ENCODE data around the gene MEIOSIN. TPM values are rescaled to one million over a fixed set of nuclear protein-coding genes. Genes with fewer than 3 reads are reported as not detected.
A peak's percentile ranks its signal among the peaks of the same experiment; 100 is the strongest.

MEIOSIN gene
- total and polyA plus RNA-seq, 4 experiments from 2014 or later, result not detected

DNA sequence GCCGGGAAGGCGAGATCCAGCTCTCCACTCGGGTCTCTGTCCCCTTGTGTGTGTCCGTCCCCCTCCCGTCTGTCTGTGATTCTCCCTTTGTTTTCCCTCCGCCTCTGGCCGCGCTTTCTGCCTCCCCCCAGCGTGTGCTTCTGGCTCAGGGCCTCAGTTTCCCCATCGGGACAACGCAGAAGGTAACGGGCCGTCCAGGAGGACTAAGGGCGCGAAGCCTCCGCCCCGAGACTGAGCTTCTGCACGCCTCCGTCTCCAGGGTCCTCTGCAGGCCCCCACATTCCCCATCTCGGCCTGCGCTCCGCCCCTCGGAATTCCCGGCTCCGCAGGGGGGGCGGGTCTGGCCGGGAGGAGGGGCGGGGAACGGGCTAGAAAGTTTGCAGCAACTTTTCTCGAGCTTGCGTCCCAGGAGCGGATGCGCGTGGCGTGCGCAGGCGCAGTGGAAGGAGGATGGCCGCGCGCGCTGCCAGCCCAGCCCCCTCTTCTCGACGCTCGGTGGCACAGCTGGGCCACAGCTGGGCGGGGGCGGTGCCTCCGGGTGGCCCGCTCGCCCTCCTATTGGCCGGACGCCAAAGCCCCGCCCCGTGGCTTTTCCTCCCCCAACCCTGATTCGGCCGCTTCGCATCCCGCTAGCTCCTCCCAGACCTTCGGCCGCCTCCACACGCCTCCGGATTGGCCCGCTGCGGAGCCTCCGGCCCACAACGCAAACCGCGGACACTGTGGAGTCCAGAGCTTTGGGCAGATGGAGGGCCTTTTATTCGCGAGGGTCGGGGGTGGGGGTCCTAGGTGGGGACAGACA is 35.9 kb downstream of the MEIOSIN start, which contains the start of gene SIX5:
Gene SIX5 (minus strand): TSS at position 269 of the 799 bp plus-strand sequence. CDS start 408 bp downstream, outside the sequence.
- CTCF ChIA-PET (ENCODE audit: partially characterized antibody), result interaction anchor here (0.6 to 5.3 kb wide), 20 partner anchors 8 to 970 kb away, joined by 3 to 238 read pairs (median 4); partner anchors contain the start of genes CCDC61, DMPK, DMWD and FBXO46
- peak within 1 kb of the TSS; percentile 84 to 92 (median 86) for H3K4me3 Mint-ChIP-seq
- no peaks in the 10 kb centered on the region for H3K27me3 ChIP-seq (ENCODE audit: insufficient read depth, low read length)
- intact Hi-C loops (cut with micrococcal nuclease), result loop anchor here (1.0 to 5.0 kb wide), 3 partner anchors 39 to 126 kb away; partner anchors contain the start of gene FBXO46
- no peaks in the 10 kb centered on the region for H3K36me3 ChIP-seq (ENCODE audit: insufficient read depth, low read length)
- H3K27ac Mint-ChIP-seq, result peak within 1 kb of the TSS; percentile 85 to 95 (median 92)
- peak within 1 kb of the TSS; percentile 71 to 73 for H3K4me3 ChIP-seq (ENCODE audit: low read length in 2 of 2)
- H3K9me3 ChIP-seq (ENCODE audit: control insufficient read depth in 1 of 2, low read length in 2 of 2), result no peaks in the 10 kb centered on the region
- peaks cover 22% of the 10 kb centered on the region for H3K4me1 ChIP-seq (ENCODE audit: insufficient read depth, low read length)
- peak within 1 kb of the TSS; percentile 47 for H3K27ac ChIP-seq (ENCODE audit: low read depth, low read length)
- peaks cover 1 to 14% of the 10 kb centered on the region in 2 donors for H3K27me3 Mint-ChIP-seq
- peaks cover 1 to 30% (median 5%) of the 10 kb centered on the region in 4 donors for H3K4me1 Mint-ChIP-seq
- peaks cover 0 to 4% of the 10 kb centered on the region in 2 donors for H3K36me3 Mint-ChIP-seq
- DNase-seq, result peak; percentile 88 to 93 (median 92)
- POLR2A ChIA-PET (ENCODE audit: partially characterized antibody), result interaction anchor here (0.7 to 6.9 kb wide), 17 partner anchors 10 to 330 kb away, joined by 3 to 84 read pairs (median 9); partner anchors contain the start of genes DMPK, DMWD, FBXO46 and IRF2BP1
- H3K9me3 Mint-ChIP-seq, result peaks cover 0 to 3% (median 0%) of the 10 kb centered on the region in 8 donors

DNA sequence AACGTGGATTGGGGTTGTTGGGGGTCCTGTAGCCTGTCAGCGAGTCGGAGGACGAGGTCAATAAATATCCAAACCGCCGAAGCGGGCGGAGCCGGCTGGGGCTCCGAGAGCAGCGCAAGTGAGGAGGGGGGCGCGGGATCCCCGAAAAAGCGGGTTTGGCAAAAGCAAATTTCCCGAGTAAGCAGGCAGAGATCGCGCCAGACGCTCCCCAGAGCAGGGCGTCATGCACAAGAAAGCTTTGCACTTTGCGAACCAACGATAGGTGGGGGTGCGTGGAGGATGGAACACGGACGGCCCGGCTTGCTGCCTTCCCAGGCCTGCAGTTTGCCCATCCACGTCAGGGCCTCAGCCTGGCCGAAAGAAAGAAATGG is 36.6 kb downstream of the MEIOSIN start:
- DNase-seq, result peak in 4 of 5 donors; percentile 79 to 86 (median 82)
- Mint-ChIP-seq H3K4me3 (peak overlapping the region; percentile 84 to 92 (median 86)), H3K27ac (peak overlapping the region; percentile 85 to 95 (median 92)), H3K4me1 (peaks cover 1 to 30% (median 5%) of the 10 kb centered on the region in 4 donors), H3K9me3 (peaks cover 0 to 3% (median 0%) of the 10 kb centered on the region in 8 donors), H3K27me3 (peaks cover 1 to 10% of the 10 kb centered on the region in 2 donors), H3K36me3 (peaks cover 0 to 4% of the 10 kb centered on the region in 2 donors)
- H3K27me3 ChIP-seq (ENCODE audit: insufficient read depth, low read length), result no peaks in the 10 kb centered on the region
- H3K4me1 ChIP-seq (ENCODE audit: insufficient read depth, low read length), result peaks cover 22% of the 10 kb centered on the region
- H3K9me3 ChIP-seq (ENCODE audit: control insufficient read depth in 1 of 2, low read length in 2 of 2), result no peaks in the 10 kb centered on the region
- H3K27ac ChIP-seq (ENCODE audit: low read depth, low read length), result peak overlapping the region; percentile 15
- intact Hi-C loops (cut with micrococcal nuclease), result loop anchor here (1.0 to 5.0 kb wide), 11 partner anchors 9 to 247 kb away; partner anchors contain the start of genes DMWD, FBXO46, IRF2BP1 and QPCTL
- ChIA-PET CTCF (ENCODE audit: partially characterized antibody) (interaction anchor here (0.6 to 5.3 kb wide), 16 partner anchors 9 to 971 kb away, joined by 3 to 238 read pairs (median 6); partner anchors contain the start of genes DMPK, DMWD, FBXO46 and IRF2BP1), POLR2A (ENCODE audit: partially characterized antibody) (interaction anchor here (0.9 to 6.9 kb wide), 16 partner anchors 10 to 331 kb away, joined by 3 to 84 read pairs (median 8); partner anchors contain the start of genes DMPK, DMWD, FBXO46 and IRF2BP1)
- H3K4me3 ChIP-seq (ENCODE audit: low read length in 2 of 2), result peak overlapping the region; percentile 57 to 71
- H3K36me3 ChIP-seq (ENCODE audit: insufficient read depth, low read length), result no peaks in the 10 kb centered on the region

DNA sequence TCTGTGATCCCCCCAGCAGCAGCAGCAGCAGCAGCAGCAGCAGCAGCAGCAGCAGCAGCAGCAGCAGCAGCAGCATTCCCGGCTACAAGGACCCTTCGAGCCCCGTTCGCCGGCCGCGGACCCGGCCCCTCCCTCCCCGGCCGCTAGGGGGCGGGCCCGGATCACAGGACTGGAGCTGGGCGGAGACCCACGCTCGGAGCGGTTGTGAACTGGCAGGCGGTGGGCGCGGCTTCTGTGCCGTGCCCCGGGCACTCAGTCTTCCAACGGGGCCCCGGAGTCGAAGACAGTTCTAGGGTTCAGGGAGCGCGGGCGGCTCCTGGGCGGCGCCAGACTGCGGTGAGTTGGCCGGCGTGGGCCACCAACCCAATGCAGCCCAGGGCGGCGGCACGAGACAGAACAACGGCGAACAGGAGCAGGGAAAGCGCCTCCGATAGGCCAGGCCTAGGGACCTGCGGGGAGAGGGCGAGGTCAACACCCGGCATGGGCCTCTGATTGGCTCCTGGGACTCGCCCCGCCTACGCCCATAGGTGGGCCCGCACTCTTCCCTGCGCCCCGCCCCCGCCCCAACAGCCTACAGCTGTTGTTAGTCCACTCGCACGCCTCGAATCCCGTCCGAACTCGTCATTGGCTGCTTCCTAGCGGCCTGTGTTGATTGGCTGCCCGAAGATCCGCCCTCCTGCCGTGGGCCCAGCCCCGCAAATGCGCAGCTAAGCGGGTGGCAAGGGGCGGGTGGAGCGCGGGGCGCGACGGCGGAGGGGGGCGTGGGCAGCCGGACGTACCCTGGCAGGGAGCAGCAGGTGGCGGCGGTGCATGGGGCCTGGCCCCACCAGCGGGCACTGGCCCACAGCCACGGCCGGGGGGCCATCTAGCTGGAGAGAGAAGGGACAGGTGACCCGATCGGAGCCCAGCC is 37.2 kb downstream of the MEIOSIN start:
- H3K27me3 Mint-ChIP-seq, result peaks cover 1 to 6% of the 10 kb centered on the region in 2 donors
- Histone ChIP-seq H3K27ac (ENCODE audit: low read depth, low read length) (peak overlapping the region; percentile 15), H3K9me3 (ENCODE audit: control insufficient read depth in 1 of 2, low read length in 2 of 2) (no peaks in the 10 kb centered on the region), H3K4me1 (ENCODE audit: insufficient read depth, low read length) (peaks cover 22% of the 10 kb centered on the region), H3K36me3 (ENCODE audit: insufficient read depth, low read length) (no peaks in the 10 kb centered on the region), H3K4me3 (ENCODE audit: low read length in 2 of 2) (peak overlapping the region; percentile 57 to 71), H3K27me3 (ENCODE audit: insufficient read depth, low read length) (no peaks in the 10 kb centered on the region)
- CTCF ChIA-PET (ENCODE audit: partially characterized antibody), result interaction anchor here (0.6 to 5.3 kb wide), 13 partner anchors 9 to 317 kb away, joined by 3 to 238 read pairs (median 5); partner anchors contain the start of genes DMPK, DMWD, IRF2BP1 and SYMPK
- DNase-seq, result peak; percentile 89 to 93 (median 91)
- peaks cover 1 to 30% (median 5%) of the 10 kb centered on the region in 4 donors for H3K4me1 Mint-ChIP-seq
- H3K27ac Mint-ChIP-seq, result peak overlapping the region; percentile 61 to 94 (median 88)
- POLR2A ChIA-PET (ENCODE audit: partially characterized antibody), result interaction anchor here (0.9 to 6.9 kb wide), 14 partner anchors 9 to 131 kb away, joined by 3 to 84 read pairs (median 10); partner anchors contain the start of genes DMPK, DMWD, FBXO46 and IRF2BP1
- intact Hi-C loops (cut with micrococcal nuclease), result loop anchor here (1.0 to 5.0 kb wide), 8 partner anchors 9 to 247 kb away; partner anchors contain the start of genes DMWD, IRF2BP1, QPCTL and SYMPK
- H3K4me3 Mint-ChIP-seq, result peak overlapping the region; percentile 84 to 92 (median 86)
- peaks cover 0 to 4% of the 10 kb centered on the region in 2 donors for H3K36me3 Mint-ChIP-seq
- peaks cover 0 to 3% (median 0%) of the 10 kb centered on the region in 8 donors for H3K9me3 Mint-ChIP-seq

DNA sequence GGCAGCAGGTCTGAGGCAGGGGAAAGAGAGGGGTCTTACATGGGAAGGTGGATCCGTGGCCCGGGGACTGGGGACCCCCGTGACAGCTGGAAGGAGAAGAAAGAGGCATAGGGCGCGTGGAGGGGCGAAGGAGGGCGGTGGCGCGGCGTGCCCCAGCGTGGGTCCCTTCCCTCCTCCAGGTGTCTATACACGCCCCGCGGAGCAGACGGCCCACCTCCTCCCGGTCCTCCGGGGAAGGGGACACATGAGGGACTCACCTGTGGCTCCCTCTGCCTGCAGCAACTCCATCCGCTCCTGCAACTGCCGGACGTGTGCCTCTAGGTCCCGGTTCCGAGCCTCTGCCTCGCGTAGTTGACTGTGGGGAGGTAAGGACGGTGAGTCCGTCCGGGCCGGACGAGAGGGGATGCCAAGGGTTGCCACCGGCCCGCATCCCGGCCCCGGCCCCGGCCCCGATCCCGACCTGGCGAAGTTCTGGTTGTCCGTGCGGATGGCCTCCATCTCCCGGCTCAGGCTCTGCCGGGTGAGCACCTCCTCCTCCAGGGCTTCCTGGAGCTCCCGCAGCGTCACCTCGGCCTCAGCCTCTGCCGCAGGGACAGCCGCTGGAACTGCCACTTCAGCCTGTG is 38.2 kb downstream of the MEIOSIN start:
- H3K27ac Mint-ChIP-seq, result peak overlapping the region in 1 of 7 donors; percentile 93

DNA sequence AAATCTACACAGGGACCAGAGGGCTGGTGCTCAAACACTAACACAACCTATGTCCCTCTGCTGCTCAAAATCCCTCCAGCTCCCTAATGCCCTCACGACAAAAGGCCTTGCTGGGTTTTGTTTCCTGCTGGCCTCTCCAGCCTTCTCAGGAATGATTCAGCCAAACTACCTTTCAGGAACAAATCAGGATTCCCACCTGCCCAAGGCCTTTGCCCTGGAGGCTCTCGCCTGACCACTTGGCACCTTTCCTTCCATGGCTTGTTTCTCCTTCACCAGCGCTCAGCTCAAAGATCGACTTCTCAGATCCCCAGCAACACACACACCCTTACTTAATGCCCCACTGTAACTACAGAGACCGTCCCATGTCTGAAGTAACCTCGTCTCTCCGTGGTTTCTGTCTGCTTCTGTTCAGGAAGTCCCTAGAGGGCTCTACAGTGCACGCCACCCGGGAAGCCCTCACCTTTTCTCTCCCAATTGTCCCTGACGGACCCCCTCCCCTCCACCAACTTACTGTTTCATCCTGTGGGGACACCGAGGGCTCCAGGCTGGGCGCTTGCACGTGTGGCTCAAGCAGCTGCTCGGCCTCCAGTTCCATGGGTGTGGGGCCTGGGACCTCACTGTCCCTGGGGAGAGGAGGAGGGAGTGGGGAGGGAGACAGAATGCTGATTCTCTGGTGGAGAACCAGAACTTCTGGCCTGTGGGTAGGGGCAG is 39.0 kb downstream of the MEIOSIN start:
- Mint-ChIP-seq H3K4me3 (peak overlapping the region in 5 of 8 donors; percentile 9 to 43 (median 24)), H3K27me3 (peaks cover 1 to 6% of the 10 kb centered on the region in 2 donors), H3K4me1 (peaks cover 1 to 30% (median 5%) of the 10 kb centered on the region in 4 donors), H3K36me3 (peaks cover 0 to 4% of the 10 kb centered on the region in 2 donors), H3K27ac (peak overlapping the region in 2 of 7 donors; percentile 1 to 84), H3K9me3 (peaks cover 0 to 3% (median 0%) of the 10 kb centered on the region in 8 donors)
- no peak for DNase-seq
- intact Hi-C loops (cut with micrococcal nuclease), result loop anchor here (5.0 kb wide), 1 partner anchor 245 kb away; no protein-coding TSS in a partner anchor
- ChIA-PET POLR2A (ENCODE audit: partially characterized antibody) (interaction anchor here (0.8 to 6.9 kb wide), 5 partner anchors 10 to 42 kb away, joined by 3 to 84 read pairs (median 4); partner anchors contain the start of genes DMPK and DMWD), CTCF (ENCODE audit: partially characterized antibody) (interaction anchor here (1.3 to 2.5 kb wide), 2 partner anchors 19 to 27 kb away, joined by 3 to 30 read pairs; no protein-coding TSS in a partner anchor)
- Histone ChIP-seq H3K36me3 (ENCODE audit: insufficient read depth, low read length) (no peaks in the 10 kb centered on the region), H3K4me1 (ENCODE audit: insufficient read depth, low read length) (peaks cover 22% of the 10 kb centered on the region), H3K27ac (ENCODE audit: low read depth, low read length) (no peak overlapping the region), H3K27me3 (ENCODE audit: insufficient read depth, low read length) (no peaks in the 10 kb centered on the region), H3K4me3 (ENCODE audit: low read length in 2 of 2) (no peak overlapping the region), H3K9me3 (ENCODE audit: control insufficient read depth in 1 of 2, low read length in 2 of 2) (no peaks in the 10 kb centered on the region)

More for the DNA sequence above, 38.2 kb downstream of the MEIOSIN start:
- peaks cover 1 to 30% (median 5%) of the 10 kb centered on the region in 4 donors for H3K4me1 Mint-ChIP-seq
- Histone ChIP-seq H3K36me3 (ENCODE audit: insufficient read depth, low read length) (no peaks in the 10 kb centered on the region), H3K27me3 (ENCODE audit: insufficient read depth, low read length) (no peaks in the 10 kb centered on the region), H3K27ac (ENCODE audit: low read depth, low read length) (no peak overlapping the region), H3K9me3 (ENCODE audit: control insufficient read depth in 1 of 2, low read length in 2 of 2) (no peaks in the 10 kb centered on the region), H3K4me3 (ENCODE audit: low read length in 2 of 2) (no peak overlapping the region), H3K4me1 (ENCODE audit: insufficient read depth, low read length) (peaks cover 22% of the 10 kb centered on the region)
- peaks cover 1 to 6% of the 10 kb centered on the region in 2 donors for H3K27me3 Mint-ChIP-seq
- ChIA-PET POLR2A (ENCODE audit: partially characterized antibody) (interaction anchor here (1.2 to 6.9 kb wide), 6 partner anchors 8 to 92 kb away, joined by 3 to 84 read pairs (median 21); partner anchors contain the start of genes DMPK, DMWD and SYMPK), CTCF (ENCODE audit: partially characterized antibody) (interaction anchor here (0.6 to 5.3 kb wide), 7 partner anchors 8 to 318 kb away, joined by 3 to 238 read pairs (median 5); partner anchors contain the start of genes DMWD and SYMPK)
- DNase-seq, result no peak
- H3K9me3 Mint-ChIP-seq, result peaks cover 0 to 3% (median 0%) of the 10 kb centered on the region in 8 donors
- peaks cover 0 to 4% of the 10 kb centered on the region in 2 donors for H3K36me3 Mint-ChIP-seq
- H3K4me3 Mint-ChIP-seq, result peak overlapping the region in 7 of 8 donors; percentile 25 to 52 (median 41)
- intact Hi-C loops (cut with micrococcal nuclease), result loop anchor here (2.0 to 5.0 kb wide), 2 partner anchors 79 to 246 kb away; partner anchors contain the start of gene QPCTL
